Stimulated activated CD8-positive, alpha-beta memory T cell treated with anti-CD3 and anti-CD28 coated beads, Interleukin-7, amount 100 ng/mL, for 24 hours (primary cell): ENCODE measurements around the gene SIL1.
"Not testable (repeated sequence)": the region's sequence is repeated elsewhere in the genome, so short reads cannot be mapped to it uniquely, and the experiment has no call there.

Experiments
- DNase-seq: peaks from one replicate; pipeline ENCODE4 v3.0.0-alpha.2; 2020; ENCODE audit warnings: low read depth

The SIL1 gene

DNA sequence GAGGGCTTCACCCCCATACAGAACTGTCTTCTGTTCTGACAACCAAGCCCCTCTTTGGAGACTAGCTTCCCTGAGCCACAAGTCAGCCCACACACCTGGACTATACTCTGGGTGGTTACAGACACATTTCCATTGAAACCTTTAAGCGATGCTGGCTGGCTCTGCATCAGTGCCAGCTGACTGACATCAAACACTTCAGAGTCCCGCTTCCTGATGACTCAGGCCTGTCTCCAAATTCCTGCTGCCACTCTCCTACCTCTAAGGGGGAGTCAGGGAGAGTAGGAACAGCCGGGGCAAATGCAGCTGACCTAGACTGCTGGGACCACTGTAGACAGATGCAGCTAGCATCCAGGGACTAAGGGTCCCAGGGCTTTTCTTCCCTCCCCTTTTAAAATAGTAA lies 59.4 kb downstream of the SIL1 start:
- DNase-seq, result no peak

DNA sequence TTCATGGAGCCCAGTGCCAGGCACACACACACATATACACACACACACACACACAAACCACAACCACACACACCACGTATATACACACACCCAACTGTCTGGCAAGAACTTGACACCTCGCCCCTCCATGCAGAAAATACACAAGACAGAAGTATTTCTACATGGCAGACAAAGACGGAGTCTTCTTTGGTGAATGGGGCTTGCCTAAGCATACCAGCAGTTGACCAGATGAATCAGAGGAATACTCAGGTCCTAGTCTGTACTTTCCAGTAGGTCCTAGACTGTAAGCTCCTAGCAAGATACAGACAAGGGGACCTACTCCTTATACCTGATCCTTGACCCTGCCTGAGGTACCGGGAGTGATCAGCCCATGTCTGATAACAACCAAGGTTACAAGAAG lies 60.1 kb downstream of the SIL1 start:
- DNase-seq, result no peak

GRCh38 chr5:139137697-139138096 lies 60.5 kb downstream of the SIL1 start:
- no peak for DNase-seq

DNA sequence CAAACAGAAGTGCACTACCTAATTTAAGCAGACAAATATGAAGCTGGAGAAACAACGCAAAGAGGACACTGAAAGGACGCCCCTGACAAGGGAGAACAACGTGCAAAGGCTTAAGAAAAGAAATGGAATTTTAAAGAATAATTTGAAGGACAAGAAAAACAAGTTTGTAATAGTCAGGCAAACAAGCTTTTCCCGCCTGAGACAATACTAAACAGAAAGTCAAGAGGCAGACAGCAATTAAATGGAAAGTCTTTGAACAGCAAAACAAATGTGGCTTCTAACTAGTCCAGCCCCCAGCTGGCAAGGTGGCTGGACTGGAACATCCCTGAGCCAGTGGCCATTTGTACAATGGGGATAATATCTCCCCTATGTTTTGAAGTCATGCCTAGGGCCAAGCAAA lies 63.3 kb downstream of the SIL1 start:
- no peak for DNase-seq

- no peak for DNase-seq
Observed at GRCh38 chr5:139133282-139133681, 64.9 kb downstream of the SIL1 start.

- DNase-seq, result no peak
Observed at GRCh38 chr5:139132515-139132914, 65.7 kb downstream of the SIL1 start.

DNA sequence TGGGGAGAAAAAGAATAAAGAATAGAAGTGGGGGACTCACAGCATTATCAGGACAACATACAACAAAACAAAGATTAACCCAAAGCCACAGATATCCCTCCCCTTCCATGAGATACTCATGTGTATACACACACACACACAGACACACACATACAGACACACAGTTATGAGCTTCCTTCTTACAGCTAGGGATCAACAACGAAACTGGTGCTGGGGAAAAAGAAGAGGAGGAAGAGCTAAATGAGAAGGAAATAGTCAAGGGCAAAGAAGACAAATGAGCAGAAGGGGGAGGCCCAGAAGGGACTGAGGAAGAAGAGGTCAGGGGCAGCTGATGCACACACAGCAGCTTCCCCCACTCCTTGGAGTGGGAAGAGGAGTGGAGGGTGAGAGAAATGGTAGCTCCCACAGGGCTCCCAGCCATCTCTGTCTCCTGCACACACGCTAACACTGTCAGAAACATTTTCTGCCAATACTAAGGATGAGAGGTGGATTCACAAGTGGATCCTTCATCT lies 66.2 kb downstream of the SIL1 start:
- no peak for DNase-seq

GRCh38 chr5:139131465-139131864 lies 66.7 kb downstream of the SIL1 start:
- no peak for DNase-seq

DNA sequence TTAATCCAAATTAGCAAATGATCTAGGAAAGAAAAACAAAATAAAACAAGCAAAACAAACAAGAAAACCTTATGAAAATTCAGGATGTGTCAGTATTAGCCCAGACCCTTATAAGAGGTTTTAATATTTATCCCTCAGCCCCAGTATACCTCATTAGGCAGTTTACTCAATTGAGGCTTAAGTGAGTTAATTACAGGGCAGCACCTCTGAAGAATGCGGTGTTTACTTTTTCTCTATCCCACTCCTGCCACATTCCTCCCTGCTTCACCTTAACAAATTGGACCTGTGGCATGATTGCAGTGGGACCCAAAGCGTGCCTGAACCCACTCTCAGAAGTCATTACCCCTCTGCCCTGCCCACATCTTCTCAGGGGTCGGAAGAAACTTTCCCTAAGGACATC lies 67.1 kb downstream of the SIL1 start:
- DNase-seq, result no peak

DNA sequence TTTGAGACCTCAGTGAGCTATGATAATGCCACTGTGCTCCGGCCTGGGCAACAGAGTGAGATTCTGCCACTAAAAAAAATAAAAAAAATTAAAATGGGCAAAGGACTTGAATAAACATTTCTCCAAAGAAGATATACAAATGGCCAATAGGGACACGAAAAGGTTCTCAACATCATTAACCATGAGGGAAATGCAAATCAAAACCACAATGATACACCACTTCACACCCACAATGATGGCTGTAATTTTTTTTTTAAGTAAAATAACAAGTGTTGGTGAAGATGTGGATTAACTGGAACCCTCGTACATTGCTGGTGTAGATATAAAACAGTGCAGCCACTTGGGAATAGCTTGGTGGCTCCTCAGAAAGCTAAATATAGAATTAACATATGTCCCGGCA lies 68.0 kb downstream of the SIL1 start:
- no peak for DNase-seq

- DNase-seq, result no peak
Observed at GRCh38 chr5:139126711-139127111, 71.5 kb downstream of the SIL1 start.

GRCh38 chr5:139125991-139126390 lies 72.2 kb downstream of the SIL1 start:
- no peak for DNase-seq

DNA sequence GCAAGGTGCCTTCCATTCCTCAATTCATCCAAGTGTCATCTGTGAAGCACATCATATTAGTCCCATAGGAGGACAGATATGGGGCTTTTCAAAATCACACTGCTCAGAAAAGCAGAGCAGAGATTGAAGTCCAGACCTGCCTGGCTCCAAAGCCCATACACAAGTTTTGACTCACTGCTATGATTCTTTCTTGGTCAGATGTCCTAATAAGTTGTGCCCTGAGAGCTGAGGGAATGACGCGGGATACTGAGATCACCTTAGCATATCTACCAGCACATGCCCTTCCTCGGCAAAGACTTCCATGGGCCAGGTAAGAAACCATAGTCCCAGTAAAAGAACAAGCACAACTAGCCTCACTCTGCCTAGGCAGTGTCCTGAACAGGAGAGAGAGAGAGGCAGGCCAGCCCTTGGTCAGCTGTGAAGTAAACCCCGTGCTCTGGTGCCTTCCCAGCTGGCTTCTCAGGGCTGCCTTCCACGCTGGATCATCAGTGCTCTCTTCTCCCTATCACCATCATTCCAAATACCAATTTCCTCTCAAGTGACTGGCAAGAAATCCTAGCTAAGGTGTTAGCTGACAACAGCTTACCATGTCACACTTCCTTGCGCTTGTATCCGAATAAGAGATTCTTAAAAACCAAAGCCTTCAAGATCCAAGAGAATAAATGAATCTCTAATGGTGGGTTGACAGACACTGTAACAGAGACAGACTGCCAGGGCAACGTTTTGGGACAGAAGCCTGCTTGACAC lies 73.2 kb downstream of the SIL1 start:
- no peak for DNase-seq

- DNase-seq, result no peak
Observed at GRCh38 chr5:139121120-139121519, 77.0 kb downstream of the SIL1 start.

GRCh38 chr5:139120521-139120920 lies 77.6 kb downstream of the SIL1 start:
- no peak for DNase-seq

GRCh38 chr5:139118804-139119203 lies 79.4 kb downstream of the SIL1 start:
- DNase-seq, result no peak

DNA sequence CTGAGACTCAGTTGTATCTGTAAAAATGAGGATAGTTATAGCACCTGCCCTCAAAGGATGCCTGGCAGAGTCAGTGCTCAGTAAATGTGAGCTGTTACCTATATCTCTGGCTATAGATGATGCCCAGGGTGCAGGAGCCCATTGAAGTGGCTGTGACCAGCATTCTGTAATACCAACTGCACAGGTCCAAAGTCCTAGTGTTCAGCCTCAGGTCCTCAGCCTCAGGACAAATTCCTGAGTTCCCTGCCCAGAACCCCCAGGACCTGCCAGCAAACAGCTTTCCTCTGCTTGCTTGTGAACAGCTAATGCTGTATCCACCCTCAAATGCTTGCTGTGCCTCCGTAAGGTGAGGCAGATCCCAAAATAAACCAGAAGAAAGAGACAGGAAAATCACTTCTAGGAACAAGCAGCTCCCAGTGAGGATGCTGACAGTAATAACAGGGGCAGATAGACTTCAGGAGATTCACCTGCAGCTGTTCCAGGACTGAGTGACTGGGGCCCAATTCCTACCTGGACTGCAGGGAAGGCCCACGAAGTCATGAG lies 80.8 kb downstream of the SIL1 start:
- DNase-seq, result no peak

GRCh38 chr5:139116100-139116655 lies 82.0 kb downstream of the SIL1 start:
- DNase-seq, result no peak

- DNase-seq, result no peak
Observed at GRCh38 chr5:139113892-139114291, 84.3 kb downstream of the SIL1 start.

DNA sequence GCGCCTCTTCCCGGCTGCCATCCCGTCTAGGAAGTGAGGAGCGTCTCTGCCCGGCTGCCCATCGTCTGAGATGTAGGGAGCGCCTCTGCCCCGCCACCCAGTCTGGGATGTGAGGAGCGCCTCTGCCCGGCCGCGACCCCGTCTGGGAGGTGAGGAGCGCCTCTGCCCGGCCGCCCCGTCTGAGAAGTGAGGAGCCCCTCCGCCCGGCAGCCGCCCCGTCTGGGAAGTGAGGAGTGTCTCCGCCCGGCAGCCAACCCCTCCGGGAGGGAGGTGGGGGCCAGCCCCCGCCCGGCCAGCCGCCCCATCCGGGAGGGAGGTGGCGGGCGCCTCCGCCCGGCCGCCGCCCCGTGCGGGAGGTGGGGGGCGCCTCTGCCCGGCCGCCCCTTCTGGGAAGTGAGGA lies 85.8 kb downstream of the SIL1 start:
- DNase-seq, result not testable (repeated sequence)

- no peak for DNase-seq
Observed at GRCh38 chr5:139110526-139111168, 87.5 kb downstream of the SIL1 start.

GRCh38 chr5:139108063-139108824 lies 89.9 kb downstream of the SIL1 start:
- DNase-seq, result no peak
